HEK293 (cell line): ENCODE results near the gene CCSER2.

Experiments
- CTCF ChIP-seq: fragments of 450-650 bp; formaldehyde crosslinking; IDR thresholded peaks from 2 replicates; pipeline ENCODE4 v1.5.1; 2016; ENCODE audit warnings: missing biosample characterization, missing genetic modification characterization
- GLI2 ChIP-seq: fragments of 450-650 bp; formaldehyde crosslinking; IDR thresholded peaks from 2 replicates; pipeline ENCODE4; 2017; ENCODE audit warnings: missing biosample characterization, missing genetic modification characterization, low read depth, borderline replicate concordance
- HOXA7 ChIP-seq: sonication (generic); formaldehyde crosslinking; IDR thresholded peaks from 2 replicates; pipeline ENCODE4 v1.8.1; 2022; ENCODE audit warnings: missing genetic modification reagents, borderline replicate concordance
- KLF1 ChIP-seq: fragments of 450-650 bp; formaldehyde crosslinking; IDR thresholded peaks from 2 replicates; pipeline ENCODE4 v1.5.1; 2016; ENCODE audit warnings: missing biosample characterization, missing genetic modification characterization
- MZF1 ChIP-seq: fragments of 450-650 bp; formaldehyde crosslinking; IDR thresholded peaks from 2 replicates; pipeline ENCODE4 v1.5.1; 2017; ENCODE audit warnings: missing biosample characterization, missing genetic modification characterization, borderline replicate concordance
- OSR2 ChIP-seq: fragments of 450-650 bp; formaldehyde crosslinking; IDR thresholded peaks from 2 replicates; pipeline ENCODE4 v1.5.1; 2016; ENCODE audit warnings: missing biosample characterization, missing genetic modification characterization
- PATZ1 ChIP-seq: fragments of 450-650 bp; formaldehyde crosslinking; IDR thresholded peaks from 2 replicates; pipeline ENCODE4 v1.5.1; 2016; ENCODE audit warnings: missing biosample characterization, missing genetic modification characterization
- PBX3 ChIP-seq: sonication (generic); formaldehyde crosslinking; IDR thresholded peaks from 2 replicates; pipeline ENCODE4 v1.8.1; 2022; ENCODE audit warnings: mild to moderate bottlenecking, moderate library complexity, missing genetic modification reagents
- REST ChIP-seq: fragments of 450-650 bp; formaldehyde crosslinking; IDR thresholded peaks from 2 replicates; pipeline ENCODE4 v1.5.1; 2016; ENCODE audit warnings: missing biosample characterization, missing genetic modification characterization
- YY1 ChIP-seq: fragments of 450-650 bp; formaldehyde crosslinking; IDR thresholded peaks from 2 replicates; pipeline ENCODE4 v1.5.1; 2018; ENCODE audit warnings: missing biosample characterization, missing genetic modification characterization
- ZNF133 ChIP-seq: fragments of 450-650 bp; formaldehyde crosslinking; IDR thresholded peaks from 2 replicates; pipeline ENCODE4 v1.5.1; 2016; ENCODE audit warnings: missing biosample characterization, missing genetic modification characterization
- ZNF221 ChIP-seq: fragments of 450-650 bp; formaldehyde crosslinking; IDR thresholded peaks from 2 replicates; pipeline ENCODE4 v1.5.1; 2017; ENCODE audit warnings: missing biosample characterization, missing genetic modification characterization, borderline replicate concordance
- ZNF266 ChIP-seq: fragments of 450-650 bp; formaldehyde crosslinking; IDR thresholded peaks from 2 replicates; pipeline ENCODE4 v1.5.1; 2016; ENCODE audit warnings: missing biosample characterization, missing genetic modification characterization, low read depth

GRCh38 chr10:84308481-84309304 is 19.7 kb upstream of the CCSER2 start:
- TF ChIP-seq CTCF (tag by site-specific recombination): no peak
- TF ChIP-seq ZNF221: no peak
- no peak for TF ChIP-seq ZNF133
- no peak for TF ChIP-seq YY1 (tag by site-specific recombination)
- no peak for TF ChIP-seq ZNF266
- no peak for TF ChIP-seq OSR2 (tag by site-specific recombination)
- no peak for TF ChIP-seq REST (tag by site-specific recombination)
- no peak for TF ChIP-seq HOXA7 (CRISPR knock-in tag)
- no peak for TF ChIP-seq GLI2 (tag by site-specific recombination)
- no peak for TF ChIP-seq PATZ1
- TF ChIP-seq KLF1 (tag by site-specific recombination): no peak
- no peak for TF ChIP-seq MZF1 (tag by site-specific recombination)
- no peak for TF ChIP-seq PBX3 (CRISPR knock-in tag)
